Measurements from ENCODE around the gene PID1. TPM values are rescaled to one million over a fixed set of nuclear protein-coding genes. Genes with fewer than 3 reads are reported as not detected.

Gene PID1
- total RNA-seq, 2 experiments from 2014 or later = not detected

DNA sequence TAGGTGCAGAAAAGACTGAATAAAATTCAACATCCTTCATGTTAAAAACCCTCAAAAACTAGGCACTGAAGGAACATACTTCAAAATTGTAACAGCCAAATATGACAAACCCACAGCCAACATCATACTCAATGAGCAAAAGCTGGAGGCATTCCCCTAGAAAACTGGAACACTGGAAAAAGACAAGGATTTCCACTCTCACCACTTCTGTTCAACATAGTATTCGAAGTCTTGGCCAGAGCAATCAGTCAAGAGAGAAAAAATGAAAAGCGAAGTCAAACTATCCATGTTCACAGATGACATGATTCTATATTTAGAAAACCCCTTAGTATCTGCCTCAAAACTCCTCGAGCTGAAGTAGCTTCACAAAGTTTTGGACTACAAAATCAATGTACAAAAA, 282.3 kb downstream of the PID1 start:
- Histone ChIP-seq H3K4me2 (ENCODE audit: low read length) (no peak overlapping the region), H3K79me2 (ENCODE audit: insufficient read depth, low read depth, low read length) (no peaks in the 10 kb centered on the region), H3K4me1 (ENCODE audit: insufficient read depth, low read length, poor library complexity, severe bottlenecking) (no peaks in the 10 kb centered on the region), H4K20me1 (ENCODE audit: insufficient read depth, low read length) (no peaks in the 10 kb centered on the region), H3K9me2 (ENCODE audit: insufficient read depth, low read length) (no peaks in the 10 kb centered on the region), H2AFZ (ENCODE audit: low read length) (no peak overlapping the region), H3K4me3 (ENCODE audit: low read depth, low read length, poor library complexity, severe bottlenecking) (no peak overlapping the region), H3K27ac (ENCODE audit: low read depth, low read length, poor library complexity, severe bottlenecking) (no peak overlapping the region), H3K36me3 (ENCODE audit: insufficient read depth, low read length) (no peaks in the 10 kb centered on the region), H3K9me3 (ENCODE audit: low read length) (no peaks in the 10 kb centered on the region)
- ChIA-PET CTCF (ENCODE audit: unreplicated experiment) (no interaction called here), POLR2A (interaction anchor here (0.6 to 1.6 kb wide), 3 partner anchors 32 to 82 kb away, joined by 3 to 5 read pairs (median 3); no protein-coding TSS in a partner anchor)
- BruUV-seq (replicated peaks) = no TSS peak
- TF ChIP-seq, protein P1, sequence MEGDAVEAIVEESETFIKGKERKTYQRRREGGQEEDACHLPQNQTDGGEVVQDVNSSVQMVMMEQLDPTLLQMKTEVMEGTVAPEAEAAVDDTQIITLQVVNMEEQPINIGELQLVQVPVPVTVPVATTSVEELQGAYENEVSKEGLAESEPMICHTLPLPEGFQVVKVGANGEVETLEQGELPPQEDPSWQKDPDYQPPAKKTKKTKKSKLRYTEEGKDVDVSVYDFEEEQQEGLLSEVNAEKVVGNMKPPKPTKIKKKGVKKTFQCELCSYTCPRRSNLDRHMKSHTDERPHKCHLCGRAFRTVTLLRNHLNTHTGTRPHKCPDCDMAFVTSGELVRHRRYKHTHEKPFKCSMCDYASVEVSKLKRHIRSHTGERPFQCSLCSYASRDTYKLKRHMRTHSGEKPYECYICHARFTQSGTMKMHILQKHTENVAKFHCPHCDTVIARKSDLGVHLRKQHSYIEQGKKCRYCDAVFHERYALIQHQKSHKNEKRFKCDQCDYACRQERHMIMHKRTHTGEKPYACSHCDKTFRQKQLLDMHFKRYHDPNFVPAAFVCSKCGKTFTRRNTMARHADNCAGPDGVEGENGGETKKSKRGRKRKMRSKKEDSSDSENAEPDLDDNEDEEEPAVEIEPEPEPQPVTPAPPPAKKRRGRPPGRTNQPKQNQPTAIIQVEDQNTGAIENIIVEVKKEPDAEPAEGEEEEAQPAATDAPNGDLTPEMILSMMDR (conservative IDR thresholded peaks at IDR 0.05; ENCODE audit: low read length) = no peak
- no peak for TF ChIP-seq EZH2phosphoT487 (IDR thresholded peaks at IDR 0.05; ENCODE audit: borderline replicate concordance, low read depth, low read length)
- DNase-seq (ENCODE audit: low spot score) = no peak
- intact Hi-C loops (cut with micrococcal nuclease; ENCODE audit: unreplicated experiment) = no loop called here

DNA sequence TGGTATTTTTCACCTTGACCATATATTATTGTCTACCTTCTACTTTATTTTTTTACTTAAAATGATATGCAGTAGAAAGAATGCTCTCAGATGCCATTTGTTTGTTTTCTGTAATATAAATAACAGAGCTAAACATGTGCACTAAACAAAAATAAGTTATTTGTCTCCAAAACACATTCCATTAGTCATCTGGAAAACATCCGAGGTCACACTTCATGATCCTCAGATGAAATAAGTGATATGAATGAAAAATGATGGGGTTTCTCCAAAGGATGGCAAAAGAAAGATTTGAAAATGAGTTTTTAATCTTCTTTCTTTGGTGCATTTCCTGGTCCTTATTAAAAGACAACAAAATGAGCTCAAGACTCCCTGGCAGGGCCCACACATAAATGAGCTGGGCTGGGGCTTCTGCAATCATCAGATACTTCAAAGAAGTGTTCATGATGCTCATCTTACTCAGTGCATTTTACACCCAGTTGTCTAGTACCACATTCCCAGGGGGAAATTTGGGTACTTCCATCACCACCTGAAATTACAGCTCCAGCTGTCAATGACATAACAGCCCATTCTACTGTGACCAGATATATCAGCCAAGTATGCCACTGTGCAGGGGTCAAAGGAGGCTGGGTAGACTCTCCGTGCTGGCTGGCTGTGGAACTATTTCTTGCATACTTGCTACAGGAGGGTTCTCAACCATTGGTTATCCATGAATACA, 283.5 kb downstream of the PID1 start:
- no peak for DNase-seq (ENCODE audit: low spot score)
- Histone ChIP-seq H3K27ac (ENCODE audit: low read depth, low read length, poor library complexity, severe bottlenecking) (no peak overlapping the region), H3K4me3 (ENCODE audit: low read depth, low read length, poor library complexity, severe bottlenecking) (no peak overlapping the region), H3K36me3 (ENCODE audit: insufficient read depth, low read length) (no peaks in the 10 kb centered on the region), H3K79me2 (ENCODE audit: insufficient read depth, low read depth, low read length) (no peaks in the 10 kb centered on the region), H3K4me1 (ENCODE audit: insufficient read depth, low read length, poor library complexity, severe bottlenecking) (no peaks in the 10 kb centered on the region), H3K9me3 (ENCODE audit: low read length) (no peaks in the 10 kb centered on the region), H3K4me2 (ENCODE audit: low read length) (no peak overlapping the region), H2AFZ (ENCODE audit: low read length) (no peak overlapping the region), H3K9me2 (ENCODE audit: insufficient read depth, low read length) (no peaks in the 10 kb centered on the region), H4K20me1 (ENCODE audit: insufficient read depth, low read length) (no peaks in the 10 kb centered on the region)
- CTCF ChIA-PET (ENCODE audit: unreplicated experiment) = no interaction called here
- TF ChIP-seq, protein P1 (conservative IDR thresholded peaks at IDR 0.05; ENCODE audit: low read length) = no peak
- no peak for TF ChIP-seq EZH2phosphoT487 (IDR thresholded peaks at IDR 0.05; ENCODE audit: borderline replicate concordance, low read depth, low read length)
- intact Hi-C loops (cut with micrococcal nuclease; ENCODE audit: unreplicated experiment) = no loop called here
- POLR2A ChIA-PET = no interaction called here
- no TSS peak for BruUV-seq (replicated peaks)

DNA sequence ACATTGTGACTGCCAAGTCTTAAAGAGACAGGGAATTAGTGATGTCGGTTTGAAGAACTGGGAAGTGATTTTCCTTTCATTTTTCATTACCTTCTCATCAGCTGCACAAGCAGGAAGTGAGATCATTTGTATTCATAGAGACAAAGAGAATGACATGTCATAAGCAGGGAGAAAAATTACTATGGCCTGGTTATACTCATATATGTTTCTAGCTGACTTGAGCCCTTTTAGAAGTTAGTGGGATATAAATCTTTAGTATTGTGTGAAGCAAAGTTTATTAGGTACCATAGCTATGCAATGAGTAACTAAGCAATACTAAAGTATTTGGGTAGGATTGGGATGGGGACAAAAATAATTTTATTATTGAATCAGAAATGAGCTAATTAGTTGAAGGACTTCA, 284.1 kb downstream of the PID1 start:
- intact Hi-C loops (cut with micrococcal nuclease; ENCODE audit: unreplicated experiment) = no loop called here
- H3K9me3 ChIP-seq (ENCODE audit: low read length) = no peaks in the 10 kb centered on the region
- H3K4me1 ChIP-seq (ENCODE audit: insufficient read depth, low read length, poor library complexity, severe bottlenecking) = no peaks in the 10 kb centered on the region
- CTCF ChIA-PET (ENCODE audit: unreplicated experiment) = no interaction called here
- TF ChIP-seq EZH2phosphoT487 (IDR thresholded peaks at IDR 0.05; ENCODE audit: borderline replicate concordance, low read depth, low read length) = no peak
- TF ChIP-seq, protein P1 (conservative IDR thresholded peaks at IDR 0.05; ENCODE audit: low read length) = no peak
- no peak overlapping the region for H3K4me2 ChIP-seq (ENCODE audit: low read length)
- no peaks in the 10 kb centered on the region for H3K79me2 ChIP-seq (ENCODE audit: insufficient read depth, low read depth, low read length)
- H3K27ac ChIP-seq (ENCODE audit: low read depth, low read length, poor library complexity, severe bottlenecking) = no peak overlapping the region
- POLR2A ChIA-PET = no interaction called here
- H2AFZ ChIP-seq (ENCODE audit: low read length) = no peak overlapping the region
- DNase-seq (ENCODE audit: low spot score) = no peak
- no peak overlapping the region for H3K4me3 ChIP-seq (ENCODE audit: low read depth, low read length, poor library complexity, severe bottlenecking)
- no TSS peak for BruUV-seq (replicated peaks)
- no peaks in the 10 kb centered on the region for H3K9me2 ChIP-seq (ENCODE audit: insufficient read depth, low read length)
- H4K20me1 ChIP-seq (ENCODE audit: insufficient read depth, low read length) = no peaks in the 10 kb centered on the region
- no peaks in the 10 kb centered on the region for H3K36me3 ChIP-seq (ENCODE audit: insufficient read depth, low read length)

Measured in OCI-LY7 (cell line).